ACHN (cell line): ENCODE data around the gene OR5H14.
A peak's percentile ranks its signal among the peaks of the same experiment; 100 is the strongest.
"Not testable (repeated sequence)": the region's sequence is repeated elsewhere in the genome, so short reads cannot be mapped to it uniquely, and the experiment has no call there.

Experiments used
- DNase-seq: peaks from one replicate; pipeline ENCODE4 v3.0.0-alpha.2; 2015
- in situ Hi-C: cut with HindIII; loops from 2 replicates; pipeline ENCODE4 v1.10.0; 2017; ENCODE audit warnings: low sequenced_read_pairs, low pct_ligation_motif_present, low pct_unique_long_range_greater_than_20kb

The OR5H14 gene

GRCh38 chr3:98147179-98147578 is at the start of gene OR5H14:
TSS of gene OR5H14 (plus strand) at chr3:98147479. CDS start at chr3:98149386, 1,907 bp downstream.
- in situ Hi-C loops, result no loop called here
- DNase-seq, result no peak

- DNase-seq, result no peak
- in situ Hi-C loops, result no loop called here
These were observed 47.4 kb upstream of the OR5H14 start for GRCh38 chr3:98099848-98100247.

GRCh38 chr3:98108162-98108561 is 39.1 kb upstream of the OR5H14 start:
- DNase-seq, result no peak
- in situ Hi-C loops, result no loop called here

- in situ Hi-C loops, result no loop called here
- DNase-seq, result no peak
These were observed 37.3 kb upstream of the OR5H14 start for GRCh38 chr3:98109807-98110549.

- in situ Hi-C loops, result no loop called here
- no peak for DNase-seq
These were observed 36.8 kb upstream of the OR5H14 start for GRCh38 chr3:98110550-98110908.

- in situ Hi-C loops, result no loop called here
- DNase-seq, result no peak
These were observed 33.0 kb upstream of the OR5H14 start for GRCh38 chr3:98114264-98114663.

- in situ Hi-C loops, result no loop called here
- no peak for DNase-seq
These were observed 31.6 kb upstream of the OR5H14 start for GRCh38 chr3:98115717-98116116.

- in situ Hi-C loops, result no loop called here
- DNase-seq, result no peak
These were observed 16.9 kb upstream of the OR5H14 start, which contains the start of gene OR5H1 for GRCh38 chr3:98130421-98130820. TSS of gene OR5H1 (plus strand) at chr3:98130721. CDS start at chr3:98132698, 1,977 bp downstream.

GRCh38 chr3:98136631-98137030 is 10.6 kb upstream of the OR5H14 start:
- in situ Hi-C loops, result no loop called here
- no peak for DNase-seq

- in situ Hi-C loops, result not testable (repeated sequence)
These were observed 9.3 kb upstream of the OR5H14 start for GRCh38 chr3:98137826-98138557.

GRCh38 chr3:98140531-98140930 is 6.7 kb upstream of the OR5H14 start:
- DNase-seq, result no peak
- in situ Hi-C loops, result no loop called here

More at GRCh38 chr3:98137826-98138557, 9.3 kb upstream of the OR5H14 start:
- DNase-seq, result not testable (repeated sequence)

GRCh38 chr3:98148751-98149150 is 1.5 kb downstream of the OR5H14 start:
- DNase-seq, result no peak
- in situ Hi-C loops, result no loop called here

- in situ Hi-C loops, DNase-seq: not testable (repeated sequence)
These were observed 2.2 kb downstream of the OR5H14 start for GRCh38 chr3:98149456-98149855.

GRCh38 chr3:98151241-98151640 is 4.0 kb downstream of the OR5H14 start:
- DNase-seq, result no peak
- in situ Hi-C loops, result no loop called here

GRCh38 chr3:98166396-98166795 is 19.1 kb downstream of the OR5H14 start, which contains the start of gene OR5H15:
TSS of gene OR5H15 (plus strand) at chr3:98166696. CDS start at chr3:98168700, 2,004 bp downstream.
- in situ Hi-C loops, result no loop called here
- DNase-seq, result no peak

GRCh38 chr3:98171071-98171470 is 23.8 kb downstream of the OR5H14 start:
- DNase-seq, result peak; percentile 8
- in situ Hi-C loops, result no loop called here

- in situ Hi-C loops, result no loop called here
- no peak for DNase-seq
These were observed 25.3 kb downstream of the OR5H14 start for GRCh38 chr3:98172621-98173020.

- in situ Hi-C loops, result no loop called here
- DNase-seq, result no peak
These were observed 33.1 kb downstream of the OR5H14 start for GRCh38 chr3:98180319-98180890.

- DNase-seq, result no peak
- in situ Hi-C loops, result no loop called here
These were observed 34.9 kb downstream of the OR5H14 start for GRCh38 chr3:98182196-98182595.
